Naive thymus-derived CD4-positive, alpha-beta T cell (primary cell): ENCODE data around the gene MRC2. TPM values are rescaled to one million over a fixed set of nuclear protein-coding genes. Genes with fewer than 3 reads are reported as not detected.

Experiments used
- ATAC-seq: fragments of 150-1000 bp; cut with Tn5 transposase; 2 replicates; pipeline ENCODE4 v1.10.0; 2021; ENCODE audit warnings: mild to moderate bottlenecking, moderate library complexity
- CTCF ChIA-PET: fragments of 350-600 bp; sonication (Branson Sonifier 250); formaldehyde crosslinking; loops from one replicate; lab custom pipeline; 2021; ENCODE audit warnings: antibody characterized with exemption; lab: Charles Lee
- POLR2A ChIA-PET: fragments of 350-600 bp; sonication (Branson Sonifier 250); formaldehyde crosslinking; loops from one replicate; lab custom pipeline; 2021; ENCODE audit warnings: antibody characterized with exemption, inconsistent platforms; lab: Charles Lee
- DNase-seq, 9 donors: peaks; one replicate each; pipeline versions ENCODE4 v3.0.0 to v3.0.0-alpha.2; 2020 to 2022; ENCODE audit warnings: mixed read lengths in 1 of 9
- H3K27ac ChIP-seq: one replicate; pipeline ENCODE4 v1.7.0; 2013; ENCODE audit warnings: mild to moderate bottlenecking, low read depth, low read length, moderate library complexity
- H3K27me3 ChIP-seq, 2 donors: one replicate each; pipeline ENCODE4 v1.7.0; 2013; ENCODE audit warnings: low read length in 2 of 2, mild to moderate bottlenecking in 2 of 2, moderate library complexity in 2 of 2; ENCODE audit not compliant: control insufficient read depth in 2 of 2, insufficient read depth in 2 of 2
- H3K36me3 ChIP-seq, 3 experiments: 1 replicate in 2 of 3; 2 replicates in 1 of 3; pipeline ENCODE4 v1.7.0; 2013; ENCODE audit warnings: low read length in 3 of 3, mild to moderate bottlenecking in 3 of 3, moderate library complexity in 1 of 3; ENCODE audit not compliant: insufficient read depth in 3 of 3, control insufficient read depth in 2 of 3
- H3K4me1 ChIP-seq, 2 donors: one replicate each; pipeline ENCODE4 v1.7.0; 2013; ENCODE audit warnings: low read length in 2 of 2, mild to moderate bottlenecking in 2 of 2, moderate library complexity in 1 of 2; ENCODE audit not compliant: control insufficient read depth in 2 of 2, insufficient read depth in 2 of 2
- H3K4me3 ChIP-seq: 2 replicates; pipeline ENCODE4 v1.7.0; 2013; ENCODE audit warnings: mild to moderate bottlenecking, low read length
- H3K9me3 ChIP-seq, 3 experiments: 1 replicate in 2 of 3; 2 replicates in 1 of 3; pipeline ENCODE4 v1.7.0; 2013; ENCODE audit warnings: low read length in 3 of 3; ENCODE audit not compliant: control insufficient read depth in 2 of 3
- H3K27ac Mint-ChIP-seq, 9 donors: one replicate each; pipeline ENCODE4 v1.8.0; 2020 to 2022; ENCODE audit warnings: mixed read lengths in 9 of 9, mild to moderate bottlenecking in 8 of 9, moderate library complexity in 5 of 9, inconsistent platforms in 2 of 9
- H3K27me3 Mint-ChIP-seq, 5 donors: one replicate each; pipeline ENCODE4 v1.8.0; 2021 to 2022; ENCODE audit warnings: mixed read lengths in 5 of 5, mild to moderate bottlenecking in 1 of 5
- H3K36me3 Mint-ChIP-seq, 5 donors: one replicate each; pipeline ENCODE4 v1.8.0; 2020 to 2022; ENCODE audit warnings: mixed read lengths in 5 of 5, mild to moderate bottlenecking in 3 of 5, inconsistent platforms in 1 of 5
- H3K4me1 Mint-ChIP-seq, 7 donors: one replicate each; pipeline ENCODE4 v1.8.0; 2020 to 2022; ENCODE audit warnings: mixed read lengths in 7 of 7, mild to moderate bottlenecking in 3 of 7, inconsistent platforms in 1 of 7
- H3K4me3 Mint-ChIP-seq, 10 donors: one replicate each; pipeline ENCODE4 v1.8.0; 2020 to 2022; ENCODE audit warnings: mild to moderate bottlenecking in 10 of 10, mixed read lengths in 10 of 10, moderate library complexity in 6 of 10, inconsistent platforms in 2 of 10
- H3K9me3 Mint-ChIP-seq, 11 donors: one replicate each; pipeline ENCODE4 v1.8.0; 2020 to 2022; ENCODE audit warnings: mixed read lengths in 11 of 11, mild to moderate bottlenecking in 4 of 11, inconsistent platforms in 1 of 11, moderate library complexity in 1 of 11
- intact Hi-C, 2 donors: fragments of 100-400 bp; cut with micrococcal nuclease; formaldehyde crosslinking; loops; one replicate each; pipeline ENCODE4 v1.15.1; 2023
- polyA plus RNA-seq, 2 donors: library from polyadenylated mRNA; unstranded; fragments of 300-500 nt; fragmentation: Illumina TruSeq; gene quantifications; one replicate each; pipeline ENCODE4 v1.2.3, GENCODE V29; 2021
- total RNA-seq, 6 experiments: library from RNA in 5 of 6; stranded (reverse) in 5 of 6; gene quantifications; 1 replicate in 5 of 6; 2 replicates in 1 of 6; pipeline ENCODE4 v1.2.3 and lab custom pipeline; 2021 to 2026

Gene MRC2
- total and polyA plus RNA-seq, 7 experiments from 2014 or later: 0.11 to 3.4 (median 2.2) TPM

DNA sequence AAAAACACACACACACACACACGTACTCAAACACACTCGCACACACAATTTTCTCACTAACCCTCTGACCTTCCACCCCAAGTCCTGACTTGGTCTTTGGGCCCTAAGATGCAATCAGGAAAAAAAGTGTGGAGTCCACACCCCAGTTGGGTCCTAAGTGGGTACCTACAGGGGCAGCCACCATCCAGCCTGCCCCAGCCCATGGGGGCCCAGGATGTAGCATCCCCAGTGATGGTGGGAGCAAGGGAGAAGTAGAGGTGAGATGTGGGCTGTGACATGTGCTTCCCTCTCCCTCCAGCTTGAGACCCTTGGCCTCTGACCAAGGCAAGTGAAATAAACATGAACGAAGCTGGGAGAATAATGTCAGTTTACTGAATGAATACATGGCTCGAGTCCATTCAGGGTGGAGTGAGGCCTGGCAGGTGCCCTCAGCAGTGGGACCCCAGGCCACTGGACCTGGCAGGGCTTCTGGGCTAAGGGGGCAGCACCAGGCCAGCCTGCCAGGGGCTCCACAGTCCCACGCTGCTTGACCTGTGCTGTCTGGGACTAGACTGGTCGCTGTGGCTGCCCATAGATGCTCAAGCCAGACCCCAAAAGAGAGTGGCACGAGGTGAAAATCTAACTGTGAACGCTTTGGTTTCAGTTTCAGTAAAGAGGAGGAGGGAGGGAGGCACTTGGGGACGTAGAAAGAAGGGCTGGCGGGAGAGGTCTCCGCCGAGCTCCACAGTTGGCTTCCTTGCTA is 73.7 kb downstream of the MRC2 start:
- ATAC-seq: no peak
- no peak overlapping the region for H3K27ac ChIP-seq
- Mint-ChIP-seq H3K4me3 (no peak overlapping the region), H3K27me3 (peaks cover 0 to 27% (median 6%) of the 10 kb centered on the region in 5 donors), H3K36me3 (no peaks in the 10 kb centered on the region), H3K4me1 (peaks cover 0 to 7% (median 4%) of the 10 kb centered on the region in 7 donors), H3K9me3 (no peaks in the 10 kb centered on the region), H3K27ac (no peak overlapping the region)
- CTCF ChIA-PET: interaction anchor here (3.2 kb wide), 1 partner anchor 706 kb away, joined by 10 read pairs; no protein-coding TSS in a partner anchor
- intact Hi-C loops: loop anchor here (5.0 kb wide), 2 partner anchors 706 to 921 kb away; partner anchors contain the start of gene MAP3K3 (in 1 of the 2)
- no peak overlapping the region for H3K4me3 ChIP-seq
- peaks cover 5 to 9% of the 10 kb centered on the region in 2 donors for H3K4me1 ChIP-seq
- no peak for DNase-seq
- POLR2A ChIA-PET: no interaction called here
- no peaks in the 10 kb centered on the region for H3K27me3 ChIP-seq
- H3K9me3 ChIP-seq: no peaks in the 10 kb centered on the region
- no peaks in the 10 kb centered on the region for H3K36me3 ChIP-seq

DNA sequence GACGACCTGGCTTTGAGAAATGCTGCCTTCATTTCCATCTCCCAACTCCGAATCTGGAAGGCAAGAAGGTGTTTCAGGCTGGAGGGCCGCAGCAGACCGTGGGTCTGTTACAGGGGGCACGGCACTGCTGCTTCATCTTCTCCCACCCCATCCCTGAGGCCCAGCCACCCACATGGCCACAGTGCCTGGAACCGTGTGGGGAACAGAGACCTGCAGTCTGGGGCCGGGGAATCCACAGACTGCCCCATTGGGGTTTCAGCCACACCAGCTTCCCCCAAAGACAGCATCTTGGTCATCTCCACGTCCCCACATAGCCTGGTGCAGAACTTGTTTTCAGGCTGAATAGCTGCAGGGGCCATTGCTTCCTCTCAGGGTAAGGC is 74.2 kb downstream of the MRC2 start:
- Histone ChIP-seq H3K9me3 (no peaks in the 10 kb centered on the region), H3K27me3 (no peaks in the 10 kb centered on the region), H3K4me1 (peaks cover 5 to 9% of the 10 kb centered on the region in 2 donors), H3K27ac (no peak overlapping the region), H3K36me3 (no peaks in the 10 kb centered on the region), H3K4me3 (no peak overlapping the region)
- Mint-ChIP-seq H3K36me3 (no peaks in the 10 kb centered on the region), H3K27ac (no peak overlapping the region), H3K4me3 (no peak overlapping the region), H3K4me1 (peaks cover 0 to 7% (median 4%) of the 10 kb centered on the region in 7 donors), H3K9me3 (no peaks in the 10 kb centered on the region), H3K27me3 (peaks cover 0 to 33% (median 6%) of the 10 kb centered on the region in 5 donors)
- no peak for ATAC-seq
- POLR2A ChIA-PET: no interaction called here
- DNase-seq: no peak
- intact Hi-C loops: loop anchor here (5.0 kb wide), 2 partner anchors 706 to 921 kb away; partner anchors contain the start of gene MAP3K3 (in 1 of the 2)
- CTCF ChIA-PET: interaction anchor here (2.5 to 3.2 kb wide), 2 partner anchors 23 to 705 kb away, joined by 6 to 10 read pairs; no protein-coding TSS in a partner anchor

DNA sequence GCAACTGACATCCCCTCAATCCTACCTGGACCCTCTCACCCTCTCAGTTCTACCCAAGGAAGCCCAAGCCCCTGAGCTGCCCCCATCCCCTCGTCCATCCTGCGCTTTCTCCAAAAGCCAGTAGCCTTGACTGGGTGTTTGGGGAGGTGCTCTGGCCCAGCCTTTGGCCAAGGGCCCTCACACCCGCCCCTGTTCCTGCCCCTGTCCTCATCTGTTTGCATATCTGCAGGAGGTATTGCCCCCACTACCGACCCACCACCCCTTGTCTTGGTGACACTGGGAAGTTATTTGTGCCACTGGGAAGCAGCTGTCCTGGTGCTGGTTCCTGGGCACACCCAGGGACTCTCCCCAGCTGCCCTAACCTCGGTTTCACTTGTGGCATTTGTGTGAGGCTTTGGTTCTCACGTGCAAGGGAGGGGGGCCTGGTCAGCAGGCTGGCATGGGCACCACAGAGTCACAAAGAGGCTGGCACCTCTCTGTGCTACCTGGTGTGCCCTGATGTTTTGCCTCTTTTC is 75.3 kb downstream of the MRC2 start:
- Mint-ChIP-seq H3K4me1 (peaks cover 0 to 7% (median 4%) of the 10 kb centered on the region in 7 donors), H3K27me3 (peaks cover 0 to 39% (median 6%) of the 10 kb centered on the region in 5 donors), H3K9me3 (no peaks in the 10 kb centered on the region), H3K4me3 (peak overlapping the region in 4 of 10 donors; percentile 29 to 70 (median 40)), H3K27ac (no peak overlapping the region), H3K36me3 (no peaks in the 10 kb centered on the region)
- Histone ChIP-seq H3K9me3 (no peaks in the 10 kb centered on the region), H3K4me3 (no peak overlapping the region), H3K4me1 (peaks cover 5 to 9% of the 10 kb centered on the region in 2 donors), H3K27me3 (no peaks in the 10 kb centered on the region), H3K36me3 (no peaks in the 10 kb centered on the region), H3K27ac (no peak overlapping the region)
- DNase-seq: no peak
- ChIA-PET POLR2A (interaction anchor here (0.7 kb wide), 1 partner anchor 704 kb away, joined by 3 read pairs; no protein-coding TSS in a partner anchor), CTCF (interaction anchor here (0.8 to 3.2 kb wide), 3 partner anchors 22 to 704 kb away, joined by 3 to 10 read pairs (median 6); no protein-coding TSS in a partner anchor)
- intact Hi-C loops: loop anchor here (1.0 to 5.0 kb wide), 4 partner anchors 21 to 919 kb away; partner anchors contain the start of gene MAP3K3 (in 1 of the 2)
- ATAC-seq: no peak

DNA sequence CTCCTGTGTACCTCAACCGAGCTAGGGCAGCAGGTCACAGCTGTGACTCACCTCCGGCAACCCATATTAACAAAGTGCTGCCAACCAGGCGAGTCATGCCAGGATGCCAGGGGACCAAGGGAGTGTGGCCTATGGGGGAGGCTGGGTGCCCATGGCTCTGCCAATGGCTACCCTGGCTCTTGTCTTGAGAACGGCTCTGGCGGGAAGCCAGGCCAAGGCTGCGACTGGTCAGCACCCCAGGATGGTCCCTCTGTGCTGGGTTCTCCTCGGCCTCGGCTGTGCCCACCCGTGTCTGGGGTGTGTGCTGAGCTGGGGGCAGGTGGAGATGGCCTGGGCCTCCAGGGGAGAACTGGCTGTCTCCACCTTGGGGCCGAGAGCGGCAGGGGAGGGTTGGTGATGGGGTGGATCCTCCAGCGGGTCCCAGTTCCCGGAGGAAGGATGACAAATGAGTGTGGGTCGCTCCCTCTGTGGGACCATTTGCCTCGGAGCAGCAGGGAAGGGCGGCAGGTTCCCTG is 75.8 kb downstream of the MRC2 start:
- peaks cover 0 to 7% (median 4%) of the 10 kb centered on the region in 7 donors for H3K4me1 Mint-ChIP-seq
- Histone ChIP-seq H3K4me3 (no peak overlapping the region), H3K27me3 (no peaks in the 10 kb centered on the region), H3K9me3 (no peaks in the 10 kb centered on the region), H3K4me1 (peaks cover 5 to 9% of the 10 kb centered on the region in 2 donors), H3K27ac (no peak overlapping the region), H3K36me3 (no peaks in the 10 kb centered on the region)
- intact Hi-C loops: loop anchor here (1.0 to 5.0 kb wide), 4 partner anchors 21 to 919 kb away; partner anchors contain the start of gene MAP3K3 (in 1 of the 2)
- no peaks in the 10 kb centered on the region for H3K36me3 Mint-ChIP-seq
- ATAC-seq (peak; percentile 9), DNase-seq (no peak)
- no peak overlapping the region for H3K27ac Mint-ChIP-seq
- H3K27me3 Mint-ChIP-seq: peaks cover 0 to 39% (median 6%) of the 10 kb centered on the region in 5 donors
- ChIA-PET POLR2A (interaction anchor here (0.7 kb wide), 1 partner anchor 703 kb away, joined by 3 read pairs; no protein-coding TSS in a partner anchor), CTCF (interaction anchor here (0.8 to 3.2 kb wide), 3 partner anchors 21 to 704 kb away, joined by 3 to 10 read pairs (median 6); no protein-coding TSS in a partner anchor)
- no peaks in the 10 kb centered on the region for H3K9me3 Mint-ChIP-seq
- peak overlapping the region in 8 of 10 donors; percentile 19 to 70 (median 45) for H3K4me3 Mint-ChIP-seq

DNA sequence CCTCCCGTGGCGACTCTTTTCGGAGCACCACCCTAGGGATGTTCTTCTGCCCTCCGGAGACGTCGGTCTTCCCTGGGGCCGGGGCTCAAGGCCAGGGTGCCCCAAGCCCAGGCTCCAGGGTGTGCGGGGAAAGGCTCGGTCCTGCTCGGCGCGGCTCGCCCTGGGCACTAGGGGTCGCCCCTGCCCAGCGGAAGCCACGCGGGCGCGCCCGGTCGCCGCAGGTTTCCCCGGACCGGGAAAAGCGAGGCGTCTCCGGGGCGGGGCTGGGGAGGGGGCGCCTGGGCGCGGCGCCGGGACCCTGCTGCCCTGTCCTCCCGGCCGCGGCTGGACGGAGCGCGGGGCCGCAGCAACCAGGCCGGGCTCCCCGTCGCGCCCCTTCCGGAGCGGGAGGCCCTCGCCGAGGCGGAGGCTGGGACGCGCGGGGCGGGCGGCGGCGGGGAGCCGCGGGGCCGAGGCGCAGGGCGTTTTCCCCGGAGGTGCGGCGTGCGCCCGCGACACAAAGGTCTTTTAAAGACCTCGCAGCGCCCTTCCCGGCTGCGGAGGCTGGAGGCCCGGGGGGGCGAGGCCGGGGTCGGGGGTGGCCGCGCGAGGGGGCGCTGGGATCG is 76.4 kb downstream of the MRC2 start:
- POLR2A ChIA-PET: no interaction called here
- CTCF ChIA-PET: interaction anchor here (1.0 to 2.5 kb wide), 2 partner anchors 21 to 703 kb away, joined by 4 to 6 read pairs; no protein-coding TSS in a partner anchor
- H3K4me3 Mint-ChIP-seq: peak overlapping the region in 8 of 10 donors; percentile 25 to 77 (median 51)
- H3K9me3 Mint-ChIP-seq: no peaks in the 10 kb centered on the region
- H3K4me3 ChIP-seq: peak overlapping the region; percentile 43
- H3K27me3 ChIP-seq: no peaks in the 10 kb centered on the region
- DNase-seq (peak; percentile 31 to 81 (median 71)), ATAC-seq (peak; percentile 96)
- no peaks in the 10 kb centered on the region for H3K36me3 ChIP-seq
- H3K4me1 ChIP-seq: peaks cover 5 to 9% of the 10 kb centered on the region in 2 donors
- intact Hi-C loops: loop anchor here (1.0 to 5.0 kb wide), 4 partner anchors 20 to 918 kb away; partner anchors contain the start of gene MAP3K3 (in 1 of the 2)
- peaks cover 0 to 39% (median 6%) of the 10 kb centered on the region in 5 donors for H3K27me3 Mint-ChIP-seq
- no peak overlapping the region for H3K27ac ChIP-seq
- no peak overlapping the region for H3K27ac Mint-ChIP-seq
- no peaks in the 10 kb centered on the region for H3K36me3 Mint-ChIP-seq
- H3K9me3 ChIP-seq: no peaks in the 10 kb centered on the region
- H3K4me1 Mint-ChIP-seq: peaks cover 0 to 7% (median 4%) of the 10 kb centered on the region in 7 donors
